Epidermal melanocyte (primary cell): Measurements from ENCODE around the gene SNRPD1.
"Not testable (repeated sequence)": the region's sequence is repeated elsewhere in the genome, so short reads cannot be mapped to it uniquely, and the experiment has no call there.

Experiments used
- DNase-seq: peaks from one replicate; pipeline ENCODE4 v3.0.0; 2011; ENCODE audit warnings: low spot score; ENCODE audit not compliant: insufficient read length

SNRPD1 gene

GRCh38 chr18:21612125-21613039 is at the start of gene SNRPD1:
Gene SNRPD1, plus strand, starts transcription at chr18:21612314. Its CDS starts 116 bp downstream, at chr18:21612430.
- peak; percentile 84 for DNase-seq

GRCh38 chr18:21571772-21572171 is 40.3 kb upstream of the SNRPD1 start:
- DNase-seq, result no peak

GRCh38 chr18:21575656-21576055 is 36.5 kb upstream of the SNRPD1 start:
- DNase-seq, result no peak

- no peak for DNase-seq
Measured at GRCh38 chr18:21584391-21584790, 27.7 kb upstream of the SNRPD1 start.

- not testable (repeated sequence) for DNase-seq
Measured at GRCh38 chr18:21592361-21592760, 19.8 kb upstream of the SNRPD1 start.

- DNase-seq, result no peak
Measured at GRCh38 chr18:21593540-21594257, 18.4 kb upstream of the SNRPD1 start.

GRCh38 chr18:21597620-21598019 is 14.5 kb upstream of the SNRPD1 start:
- DNase-seq, result no peak

- no peak for DNase-seq
Measured at GRCh38 chr18:21598726-21599584, 13.2 kb upstream of the SNRPD1 start.

GRCh38 chr18:21599585-21600525 is 12.3 kb upstream of the SNRPD1 start:
- DNase-seq, result peak; percentile 21

- peak; percentile 86 for DNase-seq
Measured at GRCh38 chr18:21600526-21601410, 11.3 kb upstream of the SNRPD1 start, which contains the start of gene ESCO1. Gene ESCO1, minus strand, starts transcription at chr18:21600704. Its CDS starts 25,861 bp downstream, at chr18:21574843.

- DNase-seq, result no peak
Measured at GRCh38 chr18:21602299-21602587, 9.9 kb upstream of the SNRPD1 start.

GRCh38 chr18:21604671-21605070 is 7.4 kb upstream of the SNRPD1 start:
- DNase-seq, result no peak

GRCh38 chr18:21605213-21605612 is 6.9 kb upstream of the SNRPD1 start:
- no peak for DNase-seq

GRCh38 chr18:21611401-21612124 is 551 bp upstream of the SNRPD1 start:
- DNase-seq, result not testable (repeated sequence)

GRCh38 chr18:21621640-21622039 is 9.5 kb downstream of the SNRPD1 start:
- DNase-seq, result not testable (repeated sequence)

- DNase-seq, result no peak
Measured at GRCh38 chr18:21629089-21629832, 17.1 kb downstream of the SNRPD1 start.

- no peak for DNase-seq
Measured at GRCh38 chr18:21632393-21632792, 20.3 kb downstream of the SNRPD1 start.

GRCh38 chr18:21634588-21635199 is 22.6 kb downstream of the SNRPD1 start:
- DNase-seq, result no peak
